Upper lobe of left lung (tissue), 6 donors: ENCODE results near the gene CLDN5. TPM values are rescaled to one million over a fixed set of nuclear protein-coding genes. Genes with fewer than 3 reads are reported as not detected.
A peak's percentile ranks its signal among the peaks of the same experiment; 100 is the strongest.

ENCODE experiments used
- ATAC-seq, 2 donors: fragments of 200-7000 bp; cut with Tn5 transposase; one replicate each; pipeline ENCODE4 v1.9.1; 2022; ENCODE audit warnings: mild to moderate bottlenecking in 2 of 2, moderate library complexity in 2 of 2; ENCODE audit not compliant: low FRiP score in 2 of 2
- DNase-seq, 2 donors: peaks; one replicate each; pipeline ENCODE4 v3.0.0-alpha.2; 2019 to 2020
- H3K27ac ChIP-seq, 4 donors: fragments of 200-600 bp; sonication (generic); one replicate each; pipeline ENCODE4 v1.5.1; 2016 to 2019
- H3K27me3 ChIP-seq, 4 donors: fragments of 200-600 bp; sonication (generic); one replicate each; pipeline ENCODE4 v1.5.1; 2017 to 2019
- H3K36me3 ChIP-seq, 4 donors: fragments of 200-600 bp; sonication (generic); one replicate each; pipeline ENCODE4 v1.5.1; 2016 to 2019
- H3K4me1 ChIP-seq, 4 donors: fragments of 200-600 bp; sonication (generic); one replicate each; pipeline ENCODE4 v1.5.1; 2018 to 2019
- H3K4me3 ChIP-seq, 4 donors: fragments of 200-600 bp; sonication (generic); one replicate each; pipeline ENCODE4 v1.5.1; 2017 to 2019; ENCODE audit warnings: mild to moderate bottlenecking in 2 of 4, moderate library complexity in 1 of 4
- H3K9me3 ChIP-seq, 4 donors: fragments of 200-600 bp; sonication (generic); one replicate each; pipeline ENCODE4 v1.5.1; 2018 to 2019
- CTCF ChIP-seq, 6 experiments: fragments of 450-650 bp in 4 of 6; fragments of 200-600 bp in 2 of 6; sonication (generic) in 2 of 6; IDR thresholded peaks; one replicate each; pipeline ENCODE4 v1.5.1; 2016 to 2019; ENCODE audit warnings: antibody characterized with exemption in 6 of 6
- EP300 ChIP-seq, 4 donors: sonication (generic); formaldehyde crosslinking; IDR thresholded peaks; one replicate each; pipeline ENCODE4 v1.5.1; 2017; ENCODE audit warnings: antibody characterized with exemption in 4 of 4, control low read depth in 2 of 4
- POLR2A ChIP-seq, 4 donors: fragments of 450-650 bp; IDR thresholded peaks; one replicate each; pipeline ENCODE4 v1.5.1; 2016 to 2017; ENCODE audit warnings: antibody characterized with exemption in 4 of 4, mild to moderate bottlenecking in 2 of 4
- POLR2AphosphoS5 ChIP-seq, 2 donors: sonication (generic); formaldehyde crosslinking; IDR thresholded peaks; one replicate each; pipeline ENCODE4 v1.5.1; 2017; ENCODE audit warnings: antibody characterized with exemption in 2 of 2
- WGBS, 2 donors: methylation state at CpG; one replicate each; pipeline ENCODE4 v1.1.5; 2017 to 2018; 5-methylcytosine and 5-hydroxymethylcytosine counted together
- total RNA-seq, 6 donors: library from RNA; depleted of rRNA in 4 of 6; stranded (reverse); fragments of >200 nt in 4 of 6; gene quantifications; one replicate each; pipeline versions ENCODE4 v1.1.0 to v1.2.1, GENCODE V29; 2016 to 2021
- donor health status: DM: no; HTN: no; CAD: no; lungs with moderate emphysema.
- donor health status: DM: no; HTN: yes; CAD: no; lungs with severe emphysema.

Gene CLDN5
- total RNA-seq, 6 donors from 2014 or later, result 70.2 to 726 (median 229) TPM

GRCh38 chr22:19478901-19479354, 45.3 kb downstream of the CLDN5 start, which contains the start of gene UFD1:
TSS of gene UFD1 (minus strand) at chr22:19479193. CDS start at chr22:19479085, 108 bp downstream.
- Histone ChIP-seq H3K27me3 (no peaks in the 10 kb centered on the region), H3K27ac (peak within 1 kb of the TSS; percentile 94 to 98 (median 96)), H3K4me3 (peak within 1 kb of the TSS; percentile 70 to 95 (median 86)), H3K4me1 (peaks cover 18 to 34% (median 27%) of the 10 kb centered on the region in 4 donors), H3K36me3 (peaks cover 1 to 16% (median 11%) of the 10 kb centered on the region in 4 donors), H3K9me3 (no peaks in the 10 kb centered on the region)
- 1% methylated on average over 20 to 26 of the region's 42 CpGs for WGBS, 2 donors
- TF ChIP-seq EP300 (IDR thresholded peaks at IDR 0.05) (no peak), CTCF (IDR thresholded peaks at IDR 0.05) (no peak), POLR2AphosphoS5 (IDR thresholded peaks at IDR 0.05) (peak; percentile 68 to 73), POLR2A (IDR thresholded peaks at IDR 0.05) (peak in 2 of 4 donors; percentile 49 to 67)
- DNase-seq, result peak; percentile 83 to 96
- peak; percentile 87 to 91 for ATAC-seq

- peak overlapping the region; percentile 70 to 95 (median 86) for H3K4me3 ChIP-seq
- H3K36me3 ChIP-seq, result peaks cover 5 to 23% (median 16%) of the 10 kb centered on the region in 4 donors
- no peak for DNase-seq
- H3K9me3 ChIP-seq, result no peaks in the 10 kb centered on the region
- no peak for ATAC-seq
- peak overlapping the region; percentile 94 to 98 (median 96) for H3K27ac ChIP-seq
- no peaks in the 10 kb centered on the region for H3K27me3 ChIP-seq
- WGBS, 2 donors, result 1 to 3% methylated on average over 20 to 31 of the region's 31 CpGs
- peaks cover 18 to 34% (median 27%) of the 10 kb centered on the region in 4 donors for H3K4me1 ChIP-seq
- peak in 1 of 6 experiments; percentile 8 for TF ChIP-seq CTCF (IDR thresholded peaks at IDR 0.05)
- TF ChIP-seq POLR2AphosphoS5 (IDR thresholded peaks at IDR 0.05), result no peak
- no peak for TF ChIP-seq POLR2A (IDR thresholded peaks at IDR 0.05)
- no peak for TF ChIP-seq EP300 (IDR thresholded peaks at IDR 0.05)
Measured at GRCh38 chr22:19478045-19478900, 45.9 kb downstream of the CLDN5 start.

- TF ChIP-seq CTCF (IDR thresholded peaks at IDR 0.05), result no peak
- TF ChIP-seq POLR2AphosphoS5 (IDR thresholded peaks at IDR 0.05), result no peak
- TF ChIP-seq EP300 (IDR thresholded peaks at IDR 0.05), result no peak
- TF ChIP-seq POLR2A (IDR thresholded peaks at IDR 0.05), result no peak
Measured at GRCh38 chr22:19477321-19478044, 46.7 kb downstream of the CLDN5 start.

GRCh38 chr22:19476023-19476422, 48.2 kb downstream of the CLDN5 start:
- ATAC-seq (no peak), DNase-seq (no peak)
- Histone ChIP-seq H3K27ac (no peak overlapping the region), H3K9me3 (no peaks in the 10 kb centered on the region), H3K36me3 (peaks cover 12 to 45% (median 37%) of the 10 kb centered on the region in 4 donors), H3K4me1 (peaks cover 18 to 34% (median 27%) of the 10 kb centered on the region in 4 donors), H3K27me3 (no peaks in the 10 kb centered on the region), H3K4me3 (no peak overlapping the region)
- no peak for TF ChIP-seq CTCF (IDR thresholded peaks at IDR 0.05)
- TF ChIP-seq POLR2A (IDR thresholded peaks at IDR 0.05), result no peak
- no peak for TF ChIP-seq EP300 (IDR thresholded peaks at IDR 0.05)
- TF ChIP-seq POLR2AphosphoS5 (IDR thresholded peaks at IDR 0.05), result no peak
- WGBS, 2 donors, result 80 to 85% methylated on average over 3 of the region's 3 CpGs

More at GRCh38 chr22:19477321-19478044, 46.7 kb downstream of the CLDN5 start:
- ATAC-seq, result no peak
- no peaks in the 10 kb centered on the region for H3K27me3 ChIP-seq
- 21 to 23% methylated on average over 5 of the region's 5 CpGs for WGBS, 2 donors
- peak overlapping the region in 3 of 4 donors; percentile 81 to 95 (median 92) for H3K4me3 ChIP-seq
- peaks cover 5 to 31% (median 24%) of the 10 kb centered on the region in 4 donors for H3K36me3 ChIP-seq
- peaks cover 18 to 34% (median 27%) of the 10 kb centered on the region in 4 donors for H3K4me1 ChIP-seq
- no peaks in the 10 kb centered on the region for H3K9me3 ChIP-seq
- no peak for DNase-seq
- H3K27ac ChIP-seq, result peak overlapping the region; percentile 94 to 98 (median 96)
